HEK293 (cell line): ENCODE measurements around the gene GHRHR.

ENCODE experiments used
- CTCF ChIA-PET: fragments of 350-600 bp; formaldehyde crosslinking; extraction: SDS; loops from one replicate; lab custom pipeline; 2021; ENCODE audit warnings: antibody characterized with exemption; lab: Yijun Ruan, JAX
- POLR2A ChIA-PET: fragments of 300-600 bp; formaldehyde crosslinking; extraction: SDS; loops from one replicate; lab custom pipeline; 2020; ENCODE audit warnings: antibody characterized with exemption, inconsistent platforms; lab: Yijun Ruan, JAX
- H3K27ac ChIP-seq: fragments of 200-500 bp; sonication (Bioruptor generic); 2 replicates; pipeline ENCODE4 v1.5.1; 2014; ENCODE audit warnings: low read depth, low read length, control low read depth, inconsistent platforms; ENCODE audit errors: extremely low read depth
- H3K36me3 ChIP-seq, 2 experiments: fragments of 200-500 bp in 1 of 2; sonication (Bioruptor generic) in 1 of 2; 1 replicate in 1 of 2; 2 replicates in 1 of 2; pipeline ENCODE4 v1.5.1; 2014 to 2017; ENCODE audit warnings: inconsistent platforms in 2 of 2, low read length in 2 of 2; ENCODE audit not compliant: control insufficient read depth in 2 of 2, insufficient read depth in 1 of 2
- H3K4me1 ChIP-seq: fragments of 200-500 bp; sonication (Bioruptor generic); 2 replicates; pipeline ENCODE4 v1.5.1; 2014; ENCODE audit warnings: mild to moderate bottlenecking, low read length, inconsistent platforms; ENCODE audit not compliant: control insufficient read depth, insufficient read depth
- H3K4me3 ChIP-seq: 2 replicates; pipeline ENCODE4 v1.5.1; 2011; ENCODE audit warnings: low read depth, mild to moderate bottlenecking, control low read depth, low read length, moderate library complexity
- H3K9me3 ChIP-seq: fragments of 200-500 bp; sonication (Bioruptor generic); 2 replicates; pipeline ENCODE4 v1.5.1; 2014; ENCODE audit warnings: low read depth, low read length, inconsistent platforms; ENCODE audit not compliant: control insufficient read depth, insufficient read depth
- RBAK ChIP-seq: fragments of 450-650 bp; formaldehyde crosslinking; IDR thresholded peaks from 2 replicates; pipeline ENCODE4 v1.5.1; 2016; ENCODE audit warnings: missing biosample characterization, missing genetic modification characterization
- WT1 ChIP-seq: fragments of 450-650 bp; formaldehyde crosslinking; IDR thresholded peaks from 2 replicates; pipeline ENCODE4 v1.5.1; 2016; ENCODE audit warnings: missing biosample characterization, missing genetic modification characterization
- ZBTB21 ChIP-seq: fragments of 450-650 bp; formaldehyde crosslinking; IDR thresholded peaks from 2 replicates; pipeline ENCODE4 v1.5.1; 2017; ENCODE audit warnings: missing biosample characterization, missing genetic modification characterization
- ZIC2 ChIP-seq: fragments of 450-650 bp; formaldehyde crosslinking; IDR thresholded peaks from 2 replicates; pipeline ENCODE4 v1.5.1; 2016; ENCODE audit warnings: missing biosample characterization, missing genetic modification characterization
- ZNF146 ChIP-seq: fragments of 450-650 bp; formaldehyde crosslinking; IDR thresholded peaks from 2 replicates; pipeline ENCODE4 v1.5.1; 2016; ENCODE audit warnings: missing biosample characterization, missing genetic modification characterization
- ZNF175 ChIP-seq: fragments of 450-650 bp; formaldehyde crosslinking; IDR thresholded peaks from 2 replicates; pipeline ENCODE4 v1.5.1; 2016; ENCODE audit warnings: missing biosample characterization, missing genetic modification characterization
- ZNF2 ChIP-seq: fragments of 450-650 bp; formaldehyde crosslinking; IDR thresholded peaks from 2 replicates; pipeline ENCODE4 v1.5.1; 2016; ENCODE audit warnings: missing biosample characterization, missing genetic modification characterization
- ZNF24 ChIP-seq: fragments of 450-650 bp; formaldehyde crosslinking; IDR thresholded peaks from 2 replicates; pipeline ENCODE4 v1.5.1; 2016; ENCODE audit warnings: missing biosample characterization, missing genetic modification characterization
- ZNF324 ChIP-seq: fragments of 450-650 bp; formaldehyde crosslinking; IDR thresholded peaks from 2 replicates; pipeline ENCODE4 v1.5.1; 2016; ENCODE audit warnings: missing biosample characterization, missing genetic modification characterization
- ZNF510 ChIP-seq: fragments of 450-650 bp; formaldehyde crosslinking; IDR thresholded peaks from 2 replicates; pipeline ENCODE4 v1.5.1; 2018; ENCODE audit warnings: mild to moderate bottlenecking, missing genetic modification characterization, missing biosample characterization; ENCODE audit not compliant: insufficient replicate concordance
- ZNF518A ChIP-seq: fragments of 450-650 bp; formaldehyde crosslinking; conservative IDR thresholded peaks from 2 replicates; pipeline ENCODE4 v1.5.1; 2016; ENCODE audit warnings: low read depth, missing biosample characterization, missing genetic modification characterization
- ZNF747 ChIP-seq: fragments of 450-650 bp; formaldehyde crosslinking; IDR thresholded peaks from 2 replicates; pipeline ENCODE4 v1.5.1; 2016; ENCODE audit warnings: missing biosample characterization, missing genetic modification characterization
- ZNF777 ChIP-seq: fragments of 450-650 bp; formaldehyde crosslinking; IDR thresholded peaks from 2 replicates; pipeline ENCODE4 v1.5.1; 2017; ENCODE audit warnings: missing biosample characterization, missing genetic modification characterization, borderline replicate concordance
- TF ChIP-seq, protein P1 (sequence below): fragments of 450-650 bp; formaldehyde crosslinking; IDR thresholded peaks from 2 replicates; pipeline ENCODE4 v1.5.1; 2017; ENCODE audit warnings: missing biosample characterization, missing genetic modification characterization
- TF ChIP-seq, protein P2 (sequence below): fragments of 450-650 bp; formaldehyde crosslinking; conservative IDR thresholded peaks from 2 replicates; pipeline ENCODE4 v1.5.1; 2016; ENCODE audit warnings: low read depth, missing biosample characterization, missing genetic modification characterization
- TF ChIP-seq, protein P3 (sequence below): fragments of 450-650 bp; formaldehyde crosslinking; IDR thresholded peaks from 2 replicates; pipeline ENCODE4 v1.5.1; 2016; ENCODE audit warnings: missing biosample characterization, missing genetic modification characterization

GHRHR gene

GRCh38 chr7:30990673-30991170 is 27.0 kb downstream of the GHRHR start (continued):
- no peak for TF ChIP-seq WT1 (tag by site-specific recombination)
- TF ChIP-seq, protein P1, sequence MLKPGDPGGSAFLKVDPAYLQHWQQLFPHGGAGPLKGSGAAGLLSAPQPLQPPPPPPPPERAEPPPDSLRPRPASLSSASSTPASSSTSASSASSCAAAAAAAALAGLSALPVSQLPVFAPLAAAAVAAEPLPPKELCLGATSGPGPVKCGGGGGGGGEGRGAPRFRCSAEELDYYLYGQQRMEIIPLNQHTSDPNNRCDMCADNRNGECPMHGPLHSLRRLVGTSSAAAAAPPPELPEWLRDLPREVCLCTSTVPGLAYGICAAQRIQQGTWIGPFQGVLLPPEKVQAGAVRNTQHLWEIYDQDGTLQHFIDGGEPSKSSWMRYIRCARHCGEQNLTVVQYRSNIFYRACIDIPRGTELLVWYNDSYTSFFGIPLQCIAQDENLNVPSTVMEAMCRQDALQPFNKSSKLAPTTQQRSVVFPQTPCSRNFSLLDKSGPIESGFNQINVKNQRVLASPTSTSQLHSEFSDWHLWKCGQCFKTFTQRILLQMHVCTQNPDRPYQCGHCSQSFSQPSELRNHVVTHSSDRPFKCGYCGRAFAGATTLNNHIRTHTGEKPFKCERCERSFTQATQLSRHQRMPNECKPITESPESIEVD (tag by site-specific recombination), result no peak
- TF ChIP-seq, protein P2, sequence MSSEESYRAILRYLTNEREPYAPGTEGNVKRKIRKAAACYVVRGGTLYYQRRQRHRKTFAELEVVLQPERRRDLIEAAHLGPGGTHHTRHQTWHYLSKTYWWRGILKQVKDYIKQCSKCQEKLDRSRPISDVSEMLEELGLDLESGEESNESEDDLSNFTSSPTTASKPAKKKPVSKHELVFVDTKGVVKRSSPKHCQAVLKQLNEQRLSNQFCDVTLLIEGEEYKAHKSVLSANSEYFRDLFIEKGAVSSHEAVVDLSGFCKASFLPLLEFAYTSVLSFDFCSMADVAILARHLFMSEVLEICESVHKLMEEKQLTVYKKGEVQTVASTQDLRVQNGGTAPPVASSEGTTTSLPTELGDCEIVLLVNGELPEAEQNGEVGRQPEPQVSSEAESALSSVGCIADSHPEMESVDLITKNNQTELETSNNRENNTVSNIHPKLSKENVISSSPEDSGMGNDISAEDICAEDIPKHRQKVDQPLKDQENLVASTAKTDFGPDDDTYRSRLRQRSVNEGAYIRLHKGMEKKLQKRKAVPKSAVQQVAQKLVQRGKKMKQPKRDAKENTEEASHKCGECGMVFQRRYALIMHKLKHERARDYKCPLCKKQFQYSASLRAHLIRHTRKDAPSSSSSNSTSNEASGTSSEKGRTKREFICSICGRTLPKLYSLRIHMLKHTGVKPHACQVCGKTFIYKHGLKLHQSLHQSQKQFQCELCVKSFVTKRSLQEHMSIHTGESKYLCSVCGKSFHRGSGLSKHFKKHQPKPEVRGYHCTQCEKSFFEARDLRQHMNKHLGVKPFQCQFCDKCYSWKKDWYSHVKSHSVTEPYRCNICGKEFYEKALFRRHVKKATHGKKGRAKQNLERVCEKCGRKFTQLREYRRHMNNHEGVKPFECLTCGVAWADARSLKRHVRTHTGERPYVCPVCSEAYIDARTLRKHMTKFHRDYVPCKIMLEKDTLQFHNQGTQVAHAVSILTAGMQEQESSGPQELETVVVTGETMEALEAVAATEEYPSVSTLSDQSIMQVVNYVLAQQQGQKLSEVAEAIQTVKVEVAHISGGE (tag by site-specific recombination), result no peak

DNA sequence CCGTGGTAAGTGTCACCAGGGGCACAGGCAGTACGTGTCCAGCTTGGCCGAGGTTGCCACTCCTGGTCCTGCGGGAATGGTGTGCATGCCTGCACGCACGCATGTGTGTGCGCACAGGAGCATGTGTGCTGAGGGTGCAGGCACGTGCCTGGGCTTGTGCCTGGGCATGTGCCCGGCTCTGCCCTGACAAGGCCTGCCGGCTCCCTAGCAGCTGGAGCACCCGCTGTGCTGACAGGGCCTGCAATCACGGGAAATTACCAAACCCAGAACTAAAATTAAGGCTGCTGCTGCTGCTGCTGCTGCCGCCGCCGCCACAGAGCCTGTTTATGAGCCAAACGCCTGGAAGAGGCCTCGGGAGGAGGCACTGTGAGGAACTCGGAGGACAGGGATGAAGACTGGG is 28.7 kb downstream of the GHRHR start:
- H3K36me3 ChIP-seq, result no peaks in the 10 kb centered on the region
- CTCF ChIA-PET, result interaction anchor here (0.6 to 2.4 kb wide), 2 partner anchors 9 to 531 kb away, joined by 3 to 16 read pairs; no protein-coding TSS in a partner anchor
- H3K27ac ChIP-seq, result no peak overlapping the region
- no peaks in the 10 kb centered on the region for H3K9me3 ChIP-seq
- H3K4me3 ChIP-seq, result no peak overlapping the region
- TF ChIP-seq ZIC2 (tag by site-specific recombination), result 0 out of 2 replicates have a peak, but pooled peaks have one; percentile 12
- TF ChIP-seq ZNF2 (tag by site-specific recombination), result no peak
- TF ChIP-seq, all 188 proteins: peak for 1
- H3K4me1 ChIP-seq, result no peaks in the 10 kb centered on the region
- POLR2A ChIA-PET, result no interaction called here

GRCh38 chr7:30994206-30995100 is 30.7 kb downstream of the GHRHR start:
- Histone ChIP-seq H3K27ac (no peak overlapping the region), H3K9me3 (no peaks in the 10 kb centered on the region), H3K4me1 (no peaks in the 10 kb centered on the region), H3K36me3 (no peaks in the 10 kb centered on the region)
- CTCF ChIA-PET, result interaction anchor here (1.7 to 2.0 kb wide), 2 partner anchors 11 to 128 kb away, joined by 6 to 7 read pairs; no protein-coding TSS in a partner anchor
- POLR2A ChIA-PET, result no interaction called here
- no peak for TF ChIP-seq ZBTB21
- TF ChIP-seq RBAK (tag by site-specific recombination), result no peak
- no peak for TF ChIP-seq ZNF175 (tag by site-specific recombination)
- TF ChIP-seq ZNF24 (tag by site-specific recombination), result no peak
- no peak for TF ChIP-seq ZNF747 (tag by site-specific recombination)
- TF ChIP-seq, all 188 proteins: peak for 0
- no peak overlapping the region for H3K4me3 ChIP-seq

DNA sequence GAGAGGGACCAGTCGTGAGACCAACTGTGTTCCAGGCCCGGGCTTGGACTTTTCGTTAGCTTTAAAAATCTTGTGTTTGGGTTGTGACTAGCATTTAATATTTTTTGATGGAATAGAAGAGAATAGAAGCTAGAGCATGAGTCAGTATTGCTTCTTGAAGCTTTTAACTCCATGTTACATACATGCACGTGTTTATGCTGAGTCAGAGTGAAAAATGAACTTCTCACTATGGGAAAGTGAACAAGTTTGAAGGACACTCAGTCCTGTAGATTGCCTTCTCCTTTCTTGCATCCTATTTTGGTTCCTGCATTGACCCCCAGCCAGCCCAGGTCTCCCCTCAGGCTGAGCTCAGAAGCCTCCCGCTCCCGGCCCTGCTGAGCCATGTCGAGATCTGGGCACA is 31.8 kb downstream of the GHRHR start:
- POLR2A ChIA-PET, result no interaction called here
- H3K9me3 ChIP-seq, result no peaks in the 10 kb centered on the region
- CTCF ChIA-PET, result interaction anchor here (2.0 kb wide), 1 partner anchor 12 kb away, joined by 7 read pairs; no protein-coding TSS in a partner anchor
- H3K36me3 ChIP-seq, result no peaks in the 10 kb centered on the region
- no peak overlapping the region for H3K4me3 ChIP-seq
- no peak overlapping the region for H3K27ac ChIP-seq
- no peaks in the 10 kb centered on the region for H3K4me1 ChIP-seq
- TF ChIP-seq ZNF146 (tag by site-specific recombination) (no peak), ZNF518A (tag by site-specific recombination) (no peak), ZIC2 (tag by site-specific recombination) (no peak), ZNF324 (tag by site-specific recombination) (no peak), ZNF777 (tag by site-specific recombination) (no peak), ZNF510 (no peak)
- TF ChIP-seq, protein P3, sequence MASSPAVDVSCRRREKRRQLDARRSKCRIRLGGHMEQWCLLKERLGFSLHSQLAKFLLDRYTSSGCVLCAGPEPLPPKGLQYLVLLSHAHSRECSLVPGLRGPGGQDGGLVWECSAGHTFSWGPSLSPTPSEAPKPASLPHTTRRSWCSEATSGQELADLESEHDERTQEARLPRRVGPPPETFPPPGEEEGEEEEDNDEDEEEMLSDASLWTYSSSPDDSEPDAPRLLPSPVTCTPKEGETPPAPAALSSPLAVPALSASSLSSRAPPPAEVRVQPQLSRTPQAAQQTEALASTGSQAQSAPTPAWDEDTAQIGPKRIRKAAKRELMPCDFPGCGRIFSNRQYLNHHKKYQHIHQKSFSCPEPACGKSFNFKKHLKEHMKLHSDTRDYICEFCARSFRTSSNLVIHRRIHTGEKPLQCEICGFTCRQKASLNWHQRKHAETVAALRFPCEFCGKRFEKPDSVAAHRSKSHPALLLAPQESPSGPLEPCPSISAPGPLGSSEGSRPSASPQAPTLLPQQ (tag by site-specific recombination), result no peak
